GM18867 (cell line): ENCODE data around the gene HIVEP3.

Source experiments
- ATAC-seq: cut with Tn5 transposase; IDR thresholded peaks from one replicate; pipeline ENCODE4 v1.9.1; 2021; ENCODE audit warnings: mild to moderate bottlenecking, moderate library complexity; ENCODE audit not compliant: unreplicated experiment

Gene HIVEP3

DNA sequence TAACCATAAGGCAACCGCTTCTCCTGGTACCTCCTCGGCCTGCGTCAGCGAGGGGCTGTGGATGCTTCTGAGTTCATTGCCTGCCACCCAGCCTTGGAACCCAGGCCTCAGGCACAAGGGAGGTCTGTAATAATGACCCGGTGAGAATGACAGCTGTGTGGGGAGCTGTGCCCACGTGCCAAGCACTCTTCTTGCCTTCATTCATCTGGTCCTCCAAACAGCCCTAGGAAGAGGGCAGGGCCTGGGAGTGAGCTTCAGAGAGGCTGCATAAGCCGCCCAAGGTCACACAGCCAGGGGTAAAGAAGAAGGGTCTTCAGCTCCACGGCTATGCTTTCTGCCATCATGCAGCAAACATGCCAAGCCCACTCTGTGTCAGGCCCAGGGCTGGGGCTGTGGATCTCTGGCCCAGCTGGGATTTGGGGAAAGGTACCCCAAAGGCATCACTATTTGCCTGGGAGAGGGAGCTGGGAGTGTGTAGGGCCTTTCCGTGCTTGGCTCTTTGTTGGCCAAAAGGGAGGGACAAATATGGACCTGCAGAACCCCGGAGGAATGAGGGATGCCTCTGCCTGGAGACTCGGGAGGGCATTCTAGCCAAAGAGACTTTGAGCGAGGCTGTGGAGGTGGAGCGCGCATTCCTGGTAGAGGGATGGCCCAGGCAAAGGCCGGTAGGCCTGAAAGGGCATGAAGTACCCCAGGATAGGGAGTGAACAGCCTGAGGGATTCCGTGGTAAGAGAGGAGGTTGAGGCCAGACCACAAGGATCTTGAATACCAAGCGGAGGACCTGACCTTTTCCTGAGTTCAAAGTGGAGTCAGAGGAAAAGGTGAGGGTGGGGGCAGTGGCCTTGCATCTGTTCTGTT is 424.1 kb downstream of the HIVEP3 start:
- no peak for ATAC-seq

DNA sequence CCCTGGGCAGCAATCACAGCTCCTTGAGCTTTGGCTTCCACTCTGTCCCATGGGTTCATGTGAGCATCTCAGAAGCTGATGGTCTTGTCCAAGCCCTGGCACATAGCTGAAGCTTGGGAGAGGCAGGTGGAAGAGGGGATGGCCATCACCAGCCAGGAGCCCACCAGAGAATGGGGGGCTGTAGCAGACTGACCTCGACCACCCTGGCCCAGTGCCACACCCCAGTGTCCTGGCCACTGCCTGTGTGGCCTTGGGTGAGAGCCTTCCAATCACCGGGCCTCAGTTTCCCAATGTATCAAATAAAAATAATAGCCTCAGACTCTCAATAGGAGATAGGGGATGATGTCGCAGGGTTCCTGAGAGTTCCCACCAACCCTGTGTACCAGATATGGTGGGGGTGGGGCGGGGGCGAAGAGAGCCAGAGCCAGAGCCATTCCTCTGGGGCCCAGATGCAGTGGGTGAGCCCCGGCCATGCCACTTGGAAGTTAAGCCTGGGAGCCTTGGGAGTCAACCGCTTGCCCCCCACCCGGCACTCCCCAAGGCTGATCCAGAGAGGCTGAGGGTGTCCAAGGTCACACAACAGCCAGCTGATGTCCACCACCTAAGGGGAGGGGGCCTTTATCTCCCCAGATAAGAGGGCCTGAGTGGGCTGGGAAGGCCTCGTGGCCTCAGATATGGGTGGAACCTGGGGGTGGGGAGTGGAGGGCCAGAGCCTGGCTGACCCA is 424.9 kb downstream of the HIVEP3 start:
- no peak for ATAC-seq

DNA sequence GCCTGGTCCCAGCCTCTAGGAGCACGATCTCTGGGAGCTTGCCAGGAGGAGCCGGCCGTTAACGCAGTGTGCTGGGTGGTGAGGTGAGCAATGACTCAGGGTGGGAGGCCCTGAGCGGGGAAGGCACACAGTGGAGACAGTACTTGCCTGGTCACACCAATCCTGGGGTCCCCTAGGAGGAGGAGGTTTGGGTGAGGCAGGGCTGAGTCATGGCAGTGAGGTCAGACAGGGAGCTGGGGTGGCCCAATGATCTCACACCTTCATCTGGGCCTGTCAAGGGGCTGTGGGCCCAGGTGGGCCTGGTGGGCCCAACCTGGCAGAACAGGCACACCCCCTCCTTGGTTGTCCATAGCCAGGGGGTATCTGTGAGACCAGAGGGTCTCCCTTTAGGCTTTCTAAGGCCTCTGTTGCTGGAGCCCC is 425.6 kb downstream of the HIVEP3 start:
- no peak for ATAC-seq

DNA sequence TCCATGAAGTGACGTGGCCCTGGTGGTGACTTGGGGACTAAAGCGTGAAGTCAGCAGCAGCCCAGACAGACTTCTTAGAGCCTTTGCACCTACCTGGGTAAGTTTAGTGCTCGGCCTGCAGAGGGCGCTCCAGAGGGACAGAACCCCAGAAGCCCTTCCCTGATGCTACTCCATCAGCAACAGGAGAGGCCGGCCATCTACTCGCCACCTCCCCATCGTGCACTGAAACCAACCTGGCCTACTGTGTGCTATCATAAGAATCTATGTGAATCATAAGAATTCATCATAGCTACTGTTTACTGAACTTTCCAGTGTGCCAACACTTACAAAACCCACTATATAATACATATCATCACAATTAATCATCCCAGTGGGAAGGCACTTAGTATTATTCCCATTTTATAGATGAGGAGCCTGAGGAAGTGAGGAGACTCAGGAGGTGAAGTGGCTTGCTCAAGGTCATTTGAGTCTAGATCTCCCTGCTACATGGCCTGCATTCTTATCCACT is 426.3 kb downstream of the HIVEP3 start:
- no peak for ATAC-seq

DNA sequence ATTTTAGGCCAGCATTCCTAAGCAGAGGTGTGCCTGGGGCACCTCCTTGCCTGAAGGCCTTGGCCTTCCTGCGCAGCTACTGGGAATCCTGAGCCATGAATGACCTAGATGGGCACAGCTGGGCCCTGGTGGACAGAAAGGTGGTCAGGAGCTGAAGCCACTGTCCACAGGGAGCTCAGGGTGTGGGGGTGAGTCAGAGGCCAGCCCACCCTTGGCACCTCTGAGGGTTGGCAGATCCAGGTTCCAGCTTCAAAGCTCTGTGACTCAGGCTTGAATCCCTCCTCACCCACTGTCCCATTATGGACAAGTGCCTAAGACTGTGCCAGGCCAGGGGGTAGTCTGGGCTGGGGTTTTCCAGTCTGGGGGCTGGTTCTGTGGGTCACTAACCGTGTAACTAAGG is 427.8 kb downstream of the HIVEP3 start:
- no peak for ATAC-seq

DNA sequence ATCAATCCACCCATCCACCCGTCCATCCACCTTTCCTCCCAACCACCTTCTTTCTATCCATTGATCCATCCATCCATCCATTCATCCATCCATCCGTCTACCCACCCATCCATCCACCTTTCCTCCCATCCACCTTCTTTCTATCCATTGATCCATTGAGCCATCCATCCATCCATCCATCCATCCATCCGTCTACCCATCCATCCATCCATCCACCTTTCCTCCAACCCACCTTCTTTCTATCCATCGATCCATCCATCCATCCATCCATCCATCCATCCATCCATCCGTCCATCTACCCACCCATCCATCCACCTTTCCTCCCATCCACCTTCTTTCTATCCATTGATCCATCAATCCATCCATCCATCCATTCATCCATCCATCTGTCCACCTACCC is 429.2 kb downstream of the HIVEP3 start:
- no peak for ATAC-seq

DNA sequence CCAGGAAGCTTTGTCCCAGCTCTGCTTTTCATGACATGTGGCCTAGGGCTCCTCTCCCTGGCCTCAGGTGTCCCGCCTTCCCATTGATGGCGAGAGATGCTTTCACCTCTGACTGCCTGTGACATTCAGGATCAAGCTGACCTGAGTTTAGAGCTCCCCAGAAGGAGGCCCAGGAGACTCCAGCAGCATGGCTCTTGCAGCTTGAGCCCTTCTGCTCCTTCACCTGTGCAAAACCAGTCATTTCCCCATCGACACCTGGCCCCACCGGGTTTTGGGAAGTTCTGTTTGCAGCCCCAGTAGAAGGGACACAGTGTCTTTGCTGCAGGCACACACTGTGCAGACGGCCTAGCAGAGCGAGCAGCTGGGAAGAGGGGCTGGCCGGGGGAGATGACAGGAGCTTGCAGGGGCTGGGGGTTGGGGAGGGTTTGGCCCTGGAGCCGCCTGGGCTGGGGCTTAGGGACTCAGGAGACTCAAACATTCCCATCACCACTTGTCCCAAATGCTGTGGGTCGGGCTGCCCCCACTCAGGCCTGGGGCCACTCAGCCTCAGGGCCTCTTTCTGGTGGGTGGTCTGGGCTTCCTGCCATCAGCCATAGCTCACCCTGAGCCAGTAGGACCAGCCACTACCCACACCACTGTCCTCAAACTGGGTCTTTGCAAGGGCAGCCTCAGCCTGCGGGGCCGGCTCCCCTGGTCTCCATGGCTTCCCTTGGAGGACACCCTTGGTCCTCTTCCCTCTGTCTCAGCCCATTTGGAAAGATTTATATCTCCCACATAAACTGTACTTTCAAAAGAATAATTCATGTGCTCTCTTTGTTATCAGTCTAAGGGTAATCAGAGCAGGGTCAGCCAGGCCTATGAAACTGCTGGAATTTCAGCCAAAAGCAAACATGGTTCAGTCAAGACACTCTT is 430.4 kb downstream of the HIVEP3 start:
- no peak for ATAC-seq

DNA sequence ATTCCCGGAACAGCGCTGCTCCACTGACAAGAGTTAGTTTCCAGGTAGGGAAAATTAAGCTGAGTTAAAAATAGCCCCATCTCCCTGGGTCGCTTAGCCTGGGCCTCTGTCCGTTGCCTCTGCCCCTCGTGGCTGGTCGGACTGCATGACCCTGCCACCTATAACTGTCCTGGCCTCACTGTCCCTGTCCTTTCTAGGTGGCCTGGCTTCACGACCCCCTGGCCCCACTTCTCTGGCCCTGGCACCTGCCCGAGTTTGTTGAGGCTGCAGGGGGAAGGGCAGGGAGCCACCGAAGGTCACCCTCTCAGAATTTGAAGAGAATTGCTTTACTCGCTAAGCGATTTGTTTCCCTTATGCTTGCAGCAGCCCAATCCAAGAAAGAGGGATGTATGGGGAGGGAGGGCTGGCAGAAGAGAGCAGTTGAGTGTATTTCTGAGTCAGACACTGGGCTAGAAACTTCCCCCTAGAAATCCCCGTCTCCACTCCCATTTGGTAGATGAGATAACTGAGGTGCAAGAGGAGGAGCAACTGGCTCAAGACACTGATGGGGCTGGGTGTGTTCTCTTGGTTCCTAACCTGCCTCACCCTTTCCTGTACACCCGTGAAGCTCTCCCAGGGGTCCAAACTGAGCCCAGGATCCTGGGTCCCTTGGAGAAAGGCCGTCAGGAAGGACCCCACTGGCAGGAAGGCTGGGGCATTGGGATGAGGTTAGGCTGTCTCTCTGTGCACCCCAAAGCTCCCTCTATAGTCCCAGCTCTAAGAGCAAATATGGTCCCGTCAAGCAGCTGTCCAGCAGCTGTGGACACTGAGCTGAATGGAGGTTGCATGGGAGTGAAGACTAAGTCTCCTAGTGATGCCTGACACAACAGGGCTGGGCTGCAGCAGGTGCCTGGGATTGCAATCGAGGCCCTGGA is 431.3 kb downstream of the HIVEP3 start:
- no peak for ATAC-seq

DNA sequence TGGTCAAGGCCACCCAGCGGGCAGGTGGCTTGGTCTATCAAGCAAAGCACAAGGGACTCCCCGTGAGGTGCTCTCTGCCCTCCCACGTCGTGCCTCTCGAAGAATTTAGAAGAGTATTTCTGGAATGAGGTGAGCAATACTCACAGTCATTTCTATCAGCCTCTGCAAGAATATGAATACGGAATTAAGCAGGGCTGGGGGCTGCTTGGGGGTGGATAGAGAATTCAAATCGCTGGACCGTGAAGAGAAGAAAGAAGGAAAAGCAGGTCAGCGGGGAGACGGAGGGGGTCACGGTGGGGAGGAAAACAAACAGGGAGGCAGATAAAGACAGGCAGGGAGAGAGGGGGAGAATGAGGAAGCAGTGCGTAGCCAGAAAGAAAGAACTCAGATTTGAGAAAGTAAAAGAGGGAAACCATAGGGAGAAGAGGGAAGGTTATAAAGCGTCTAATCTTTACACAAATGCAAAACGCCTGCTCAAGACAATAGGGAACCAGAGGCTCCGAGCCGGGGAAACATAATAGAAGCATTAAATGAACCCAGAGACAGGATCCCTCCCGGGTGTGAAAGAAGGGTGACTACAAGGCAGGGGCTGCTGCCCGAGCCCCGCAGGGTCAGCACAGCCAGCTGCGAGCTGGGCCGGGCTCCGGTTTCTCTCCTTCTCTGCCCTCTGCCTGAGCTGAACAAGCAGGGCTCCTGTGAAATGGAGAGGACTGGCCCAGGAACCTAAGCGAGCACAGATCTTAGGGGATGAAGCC is 432.2 kb downstream of the HIVEP3 start:
- ATAC-seq: no peak

DNA sequence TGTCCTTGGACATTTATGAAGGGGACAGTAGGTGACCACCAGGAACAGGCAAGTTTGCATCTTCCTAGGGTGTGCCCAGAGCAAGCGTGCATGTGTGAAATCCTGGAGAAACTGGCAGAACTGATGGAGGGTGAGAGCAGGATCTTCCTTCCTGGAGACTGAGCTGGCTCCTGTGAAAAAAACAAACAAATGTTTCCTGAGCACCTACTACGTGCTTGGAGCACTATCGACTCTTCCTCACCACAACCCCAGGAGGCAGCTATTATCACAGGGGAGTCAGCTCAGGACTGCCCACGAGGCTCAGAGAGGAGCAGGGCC is 432.7 kb downstream of the HIVEP3 start:
- no peak for ATAC-seq

DNA sequence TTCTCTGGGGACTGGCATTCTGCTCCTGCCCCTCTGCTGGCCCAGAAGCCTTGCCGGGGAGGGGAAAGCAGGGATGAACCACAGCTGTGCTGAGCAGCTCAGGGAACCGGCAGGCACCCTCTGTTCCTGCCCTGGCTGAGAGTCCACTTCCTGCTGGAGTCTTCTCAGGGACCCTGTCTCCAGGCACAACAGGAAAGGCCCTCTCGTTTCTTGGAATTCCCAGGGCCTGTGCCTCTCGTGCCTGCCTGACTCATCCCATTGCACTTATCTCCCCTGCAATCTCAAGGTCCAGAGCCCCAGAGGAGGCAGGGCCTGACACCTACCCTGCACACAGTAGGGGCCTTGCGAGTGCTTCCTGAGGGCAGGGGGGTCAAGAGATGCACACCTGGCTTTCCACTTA is 433.1 kb downstream of the HIVEP3 start:
- no peak for ATAC-seq

DNA sequence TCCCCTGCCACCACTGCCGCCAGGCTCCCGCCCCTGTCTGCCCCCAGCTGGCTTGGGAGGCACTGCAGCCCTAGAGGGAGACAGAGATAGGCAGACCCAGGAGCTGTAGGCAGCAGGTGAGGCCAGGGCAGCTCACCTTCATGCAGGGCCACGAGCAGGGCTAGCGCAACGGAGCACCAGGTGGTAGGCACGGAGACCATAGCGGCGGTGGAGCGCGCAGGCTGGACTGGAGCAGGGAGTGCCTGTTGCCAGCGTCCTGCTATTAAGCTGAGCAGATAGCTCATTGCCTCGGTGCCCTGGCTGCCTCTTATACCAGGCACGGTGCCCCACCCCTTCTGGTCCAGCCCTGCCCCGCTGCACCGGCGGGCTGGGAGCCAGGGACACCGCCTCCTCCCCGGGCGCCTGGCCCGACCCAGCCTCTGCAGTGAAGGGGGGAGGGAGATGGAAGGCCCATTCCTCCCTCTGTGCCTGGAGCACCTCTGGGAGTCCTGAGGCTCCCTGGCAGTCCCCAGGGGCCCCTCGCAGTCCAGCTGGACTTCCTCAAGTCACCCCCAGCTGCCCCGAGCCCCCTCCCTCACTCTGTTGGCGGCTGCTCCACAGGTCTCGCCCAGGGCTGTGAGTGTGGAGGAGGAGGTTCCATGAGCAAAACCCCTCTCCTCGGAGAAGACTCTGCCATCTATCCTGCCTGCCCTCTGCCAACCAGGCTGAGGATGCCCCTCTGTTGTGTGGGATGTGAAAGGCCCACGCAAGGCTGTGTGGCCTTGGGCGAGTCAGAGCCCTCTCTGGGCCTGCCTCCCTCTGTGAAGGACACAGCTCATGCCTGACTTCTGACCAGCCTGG is 434.1 kb downstream of the HIVEP3 start, which contains the start of gene EDN2:
EDN2 (minus strand) TSS at position 282 of the 840 bp plus-strand sequence; CDS start at position 200, 82 bp downstream.
- ATAC-seq: no peak

DNA sequence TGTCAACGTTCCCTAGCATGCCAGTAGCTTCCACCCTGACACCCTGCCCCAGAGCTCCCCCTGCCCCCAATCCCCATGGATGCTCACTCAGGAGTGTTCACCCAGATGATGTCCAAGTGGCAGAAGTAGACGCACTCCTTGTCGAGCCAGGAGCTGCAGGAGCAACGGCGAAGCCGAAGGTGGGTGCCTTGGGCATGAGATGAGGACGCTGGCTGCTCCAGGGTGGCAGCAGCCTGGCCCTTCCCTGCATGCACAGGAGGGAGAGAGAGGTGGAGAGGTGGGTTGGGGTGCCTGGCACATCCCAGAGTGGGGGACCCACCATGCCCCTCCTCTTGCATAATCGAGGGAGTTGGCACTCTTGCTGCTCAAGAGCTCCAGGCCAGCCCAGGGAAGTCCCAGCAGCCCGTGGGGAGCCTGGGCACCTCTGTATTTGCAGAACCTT is 434.7 kb downstream of the HIVEP3 start:
- ATAC-seq: no peak

DNA sequence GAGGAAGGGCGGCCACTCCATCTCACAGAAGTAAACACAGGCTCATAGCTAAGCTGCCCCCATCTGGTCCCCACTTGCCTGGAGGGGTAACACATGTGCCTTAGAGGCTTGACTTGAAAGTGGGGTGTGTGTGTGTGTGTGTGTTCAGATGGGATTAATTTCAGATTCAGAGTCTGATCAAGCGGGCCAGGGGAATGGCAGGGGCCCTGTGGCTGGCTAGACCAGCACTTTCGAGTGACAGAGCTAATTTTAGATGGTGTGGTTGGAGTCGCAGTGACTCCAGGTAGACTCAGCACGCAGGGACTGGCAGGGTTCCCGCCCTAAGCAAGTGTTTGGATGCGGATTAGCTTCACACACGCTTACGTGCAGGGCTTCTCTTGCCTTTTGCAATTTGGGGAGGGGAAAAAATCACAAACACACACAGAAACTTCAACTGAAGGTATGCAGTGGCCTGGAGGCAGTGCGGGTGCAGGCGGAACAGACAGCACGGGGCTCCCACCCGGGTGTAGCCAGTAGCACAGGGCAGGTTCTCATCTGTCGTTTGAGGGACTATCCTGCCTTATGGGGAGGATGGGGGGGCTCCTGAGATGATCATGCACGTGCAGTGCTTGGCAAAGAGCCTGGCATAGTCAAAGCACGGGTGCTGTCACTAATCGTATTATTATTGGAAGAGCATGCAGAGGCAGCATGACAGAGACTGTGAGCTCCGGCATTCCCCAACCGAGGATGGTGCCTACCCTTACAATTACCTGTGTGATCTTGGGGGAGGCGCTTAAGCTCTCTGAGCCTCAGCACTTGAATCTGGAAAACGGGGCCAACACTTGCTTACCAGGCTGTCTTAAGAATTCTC is 435.5 kb downstream of the HIVEP3 start:
- ATAC-seq: no peak

DNA sequence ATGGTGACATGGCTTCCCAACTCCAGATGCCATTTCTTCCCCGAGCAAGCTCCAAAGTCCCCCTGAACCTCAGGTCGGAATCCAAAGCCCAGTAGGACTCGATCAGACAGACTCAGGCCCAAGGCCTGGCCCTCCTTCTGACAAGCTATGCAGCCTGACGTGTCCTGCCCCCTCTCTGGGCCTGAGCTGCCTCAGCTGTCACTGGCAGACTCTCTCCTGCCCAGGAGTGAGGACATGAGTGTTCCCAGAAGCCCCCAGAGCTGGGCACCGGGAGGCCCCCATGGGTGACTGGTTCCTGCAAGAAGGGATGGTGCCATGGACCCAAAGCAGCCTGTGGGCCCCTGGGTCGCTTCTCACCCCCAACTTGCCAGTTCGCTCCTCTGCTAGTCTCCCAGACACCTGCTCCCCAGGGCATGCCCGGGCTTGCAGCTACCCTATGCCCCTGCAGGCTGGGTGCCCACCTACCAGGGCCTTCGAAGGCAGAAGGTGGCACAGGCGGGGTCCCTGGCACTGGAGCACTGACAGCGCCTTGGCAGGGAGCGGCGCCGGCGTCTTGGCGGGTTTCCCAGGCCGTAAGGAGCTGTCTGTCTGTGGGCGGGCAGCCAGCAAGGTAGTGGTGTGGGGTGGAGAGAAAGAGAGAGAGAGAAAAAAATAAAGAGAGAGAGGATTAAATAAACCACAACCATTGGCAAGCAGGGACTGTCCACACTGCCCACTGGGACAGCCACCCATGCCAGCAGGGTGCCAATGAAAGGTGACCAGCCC is 436.5 kb downstream of the HIVEP3 start:
- ATAC-seq: no peak

DNA sequence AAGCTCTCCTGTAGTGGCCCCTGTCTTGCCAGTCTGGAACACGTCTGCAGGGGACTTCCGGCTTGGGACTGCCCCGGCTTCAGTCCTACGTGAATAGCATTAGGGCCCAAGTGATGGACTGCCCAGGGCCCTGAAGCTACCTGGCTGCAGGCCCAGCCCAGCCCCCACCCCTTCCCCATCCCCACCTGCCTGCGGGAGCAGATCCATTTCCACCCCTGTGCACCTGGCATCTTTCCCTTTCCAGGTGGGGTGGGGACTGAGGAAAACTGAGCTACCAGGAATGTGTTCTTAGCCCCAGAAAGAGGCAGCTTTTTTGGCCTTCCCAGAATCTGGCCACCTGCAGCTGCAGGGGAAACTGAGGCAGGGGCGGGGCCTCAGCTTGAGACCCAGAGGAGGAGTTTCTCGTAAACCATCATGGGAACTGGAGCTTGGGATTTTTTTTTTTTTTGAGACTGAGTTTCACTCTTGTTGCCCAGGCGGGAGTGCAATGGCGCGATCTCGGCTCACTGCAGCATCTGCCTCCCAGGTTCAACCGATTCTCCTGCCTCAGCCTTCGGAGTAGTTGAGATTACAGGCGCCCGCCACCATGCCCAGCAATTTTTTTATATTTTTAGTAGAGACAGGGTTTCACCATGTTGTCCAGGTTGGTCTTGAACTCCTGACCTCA is 437.5 kb downstream of the HIVEP3 start:
- no peak for ATAC-seq
